ENCODE measurements around the gene AGAP3. TPM values are rescaled to one million over a fixed set of nuclear protein-coding genes. Genes with fewer than 3 reads are reported as not detected.

The AGAP3 gene
- total and polyA plus RNA-seq, 7 donors: 27.7 to 89.7 (median 36.4) TPM

- intact Hi-C loops (cut with DNase I): no loop called here
- 61 to 65% methylated on average over 14 of the region's 14 CpGs for WGBS, 2 donors
- H3K36me3 ChIP-seq: peaks cover 0 to 33% (median 12%) of the 10 kb centered on the region in 4 donors
- H3K4me3 ChIP-seq: no peak overlapping the region
- no peak for DNase-seq
- no peaks in the 10 kb centered on the region for H3K9me3 ChIP-seq
- peaks cover 0 to 10% (median 0%) of the 10 kb centered on the region in 3 donors for H3K27me3 ChIP-seq
- no peak for TF ChIP-seq POLR2A (IDR thresholded peaks at IDR 0.05)
- no peak for TF ChIP-seq CTCF (IDR thresholded peaks at IDR 0.05)
- TF ChIP-seq EP300 (IDR thresholded peaks at IDR 0.05): no peak
- TF ChIP-seq POLR2AphosphoS5 (IDR thresholded peaks at IDR 0.05): no peak
- peaks cover 0 to 29% (median 19%) of the 10 kb centered on the region in 4 donors for H3K4me1 ChIP-seq
- no peak overlapping the region for H3K27ac ChIP-seq
Measured at GRCh38 chr7:151046603-151047573, 39.4 kb upstream of the AGAP3 start.

GRCh38 chr7:151047976-151048815 lies 38.1 kb upstream of the AGAP3 start, which contains the start of gene ASIC3:
Gene ASIC3 (plus strand): TSS chr7:151048531. CDS start chr7:151048886, 355 bp downstream.
- WGBS, 2 donors: 81 to 84% methylated on average over 22 of the region's 22 CpGs
- Histone ChIP-seq H3K27ac (no peak within 1 kb of the TSS), H3K36me3 (peaks cover 0 to 23% (median 8%) of the 10 kb centered on the region in 4 donors), H3K4me3 (no peak within 1 kb of the TSS), H3K27me3 (peaks cover 0 to 10% (median 0%) of the 10 kb centered on the region in 3 donors), H3K4me1 (peaks cover 0 to 29% (median 19%) of the 10 kb centered on the region in 4 donors), H3K9me3 (no peaks in the 10 kb centered on the region)
- no peak for DNase-seq
- intact Hi-C loops (cut with DNase I): no loop called here
- no peak for TF ChIP-seq EP300 (IDR thresholded peaks at IDR 0.05)

- Histone ChIP-seq H3K4me1 (peaks cover 0 to 29% (median 19%) of the 10 kb centered on the region in 4 donors), H3K27me3 (peaks cover 0 to 10% (median 0%) of the 10 kb centered on the region in 3 donors), H3K9me3 (no peaks in the 10 kb centered on the region), H3K36me3 (peaks cover 0 to 24% (median 6%) of the 10 kb centered on the region in 4 donors), H3K27ac (no peak overlapping the region), H3K4me3 (no peak overlapping the region)
- WGBS, 2 donors: 91 to 93% methylated on average over 38 of the region's 38 CpGs
- no peak for DNase-seq
- intact Hi-C loops (cut with DNase I): no loop called here
- TF ChIP-seq POLR2AphosphoS5 (IDR thresholded peaks at IDR 0.05) (no peak), POLR2A (IDR thresholded peaks at IDR 0.05) (no peak), CTCF (IDR thresholded peaks at IDR 0.05) (no peak), EP300 (IDR thresholded peaks at IDR 0.05) (no peak)
Measured at GRCh38 chr7:151048911-151049463, 37.3 kb upstream of the AGAP3 start.

GRCh38 chr7:151051108-151051507 lies 35.2 kb upstream of the AGAP3 start:
- peaks cover 0 to 12% (median 0%) of the 10 kb centered on the region in 4 donors for H3K36me3 ChIP-seq
- DNase-seq: no peak
- TF ChIP-seq POLR2A (IDR thresholded peaks at IDR 0.05): no peak
- no peak for TF ChIP-seq EP300 (IDR thresholded peaks at IDR 0.05)
- peak in 2 of 4 donors; percentile 19 for TF ChIP-seq POLR2AphosphoS5 (IDR thresholded peaks at IDR 0.05)
- no peak for TF ChIP-seq CTCF (IDR thresholded peaks at IDR 0.05)
- intact Hi-C loops (cut with DNase I): no loop called here
- no peak overlapping the region for H3K27ac ChIP-seq
- H3K4me1 ChIP-seq: peaks cover 0 to 29% (median 19%) of the 10 kb centered on the region in 4 donors
- 2 to 5% methylated on average over 50 of the region's 50 CpGs for WGBS, 2 donors
- peaks cover 0 to 10% (median 0%) of the 10 kb centered on the region in 3 donors for H3K27me3 ChIP-seq
- H3K4me3 ChIP-seq: peak overlapping the region in 1 of 4 donors; percentile 9
- no peaks in the 10 kb centered on the region for H3K9me3 ChIP-seq
